ENCODE results near the gene NUCKS1.

NUCKS1 gene

GRCh38 chr1:205791568-205792180, 41.7 kb upstream of the NUCKS1 start:
- no peak for DNase-seq (ENCODE audit: low read depth)
- peak; percentile 85 for TF ChIP-seq CTCF (IDR thresholded peaks at IDR 0.05; ENCODE audit: control insufficient read depth, extremely low read depth, insufficient read depth)
- no peak overlapping the region for H3K4me3 ChIP-seq (ENCODE audit: low read depth, low read length)

GRCh38 chr1:205787287-205787916, 37.4 kb upstream of the NUCKS1 start:
- no peak for TF ChIP-seq CTCF (IDR thresholded peaks at IDR 0.05; ENCODE audit: control insufficient read depth, extremely low read depth, insufficient read depth)
- H3K4me3 ChIP-seq (ENCODE audit: low read depth, low read length), result no peak overlapping the region
- no peak for DNase-seq (ENCODE audit: low read depth)

GRCh38 chr1:205786601-205787000, 36.6 kb upstream of the NUCKS1 start:
- DNase-seq (ENCODE audit: low read depth), result no peak
- TF ChIP-seq CTCF (IDR thresholded peaks at IDR 0.05; ENCODE audit: control insufficient read depth, extremely low read depth, insufficient read depth), result no peak
- no peak overlapping the region for H3K4me3 ChIP-seq (ENCODE audit: low read depth, low read length)

- TF ChIP-seq CTCF (IDR thresholded peaks at IDR 0.05; ENCODE audit: control insufficient read depth, extremely low read depth, insufficient read depth), result no peak
- no peak for DNase-seq (ENCODE audit: low read depth)
- no peak overlapping the region for H3K4me3 ChIP-seq (ENCODE audit: low read depth, low read length)
Measured at GRCh38 chr1:205785446-205785845, 35.5 kb upstream of the NUCKS1 start.

GRCh38 chr1:205783904-205784303, 33.9 kb upstream of the NUCKS1 start:
- TF ChIP-seq CTCF (IDR thresholded peaks at IDR 0.05; ENCODE audit: control insufficient read depth, extremely low read depth, insufficient read depth), result no peak
- no peak for DNase-seq (ENCODE audit: low read depth)
- H3K4me3 ChIP-seq (ENCODE audit: low read depth, low read length), result no peak overlapping the region

GRCh38 chr1:205783433-205783795, 33.4 kb upstream of the NUCKS1 start:
- no peak for TF ChIP-seq CTCF (IDR thresholded peaks at IDR 0.05; ENCODE audit: control insufficient read depth, extremely low read depth, insufficient read depth)

More at GRCh38 chr1:205783433-205783795, 33.4 kb upstream of the NUCKS1 start:
- no peak for DNase-seq (ENCODE audit: low read depth)
- no peak overlapping the region for H3K4me3 ChIP-seq (ENCODE audit: low read depth, low read length)

Measured in LNCaP clone FGC (cell line).